Smooth muscle cell of bladder (primary cell): ENCODE measurements around the gene CSNK1G3. TPM values are rescaled to one million over a fixed set of nuclear protein-coding genes. Genes with fewer than 3 reads are reported as not detected.

Source experiments
- total RNA-seq: library from RNA; depleted of rRNA; stranded (reverse); fragments of >200 nt; gene quantifications from 2 replicates; pipeline ENCODE4 v1.2.3, GENCODE V29; 2014

The CSNK1G3 gene
- total RNA-seq, result 49.8 and 60.5 TPM in 2 replicates

GRCh38 chr5:123511648-123512605 is at the start of gene CSNK1G3:
CSNK1G3 (plus strand) TSS chr5:123512177; CDS start chr5:123545664, 33,487 bp downstream.

Other genes starting within 250 kb of the CSNK1G3 start
- gene CEP120, start 88.8 kb upstream of the CSNK1G3 start, total RNA-seq, result 13.6 and 16.6 TPM in 2 replicates